Measurements from ENCODE around the gene SLC25A43.

The SLC25A43 gene

GRCh38 chrX:119421016-119421705 is 22.0 kb downstream of the SLC25A43 start:
- TF ChIP-seq TAF1 (IDR thresholded peaks at IDR 0.05; ENCODE audit: borderline replicate concordance, insufficient read depth, low read length) = no peak
- TF ChIP-seq POLR2AphosphoS5 (IDR thresholded peaks at IDR 0.05; ENCODE audit: low read depth, low read length) = no peak
- no peak for TF ChIP-seq FOXP2 (optimal IDR thresholded peaks at IDR 0.05; ENCODE audit: borderline replicate concordance, extremely low read depth, extremely low read length, insufficient read depth)
- TF ChIP-seq SIN3A (IDR thresholded peaks at IDR 0.05; ENCODE audit: borderline replicate concordance, insufficient read depth, low read length) = no peak
- TF ChIP-seq REST (IDR thresholded peaks at IDR 0.05; ENCODE audit: insufficient read depth in 1 of 2, low read depth in 2 of 2, low read length in 2 of 2) = no peak

- TF ChIP-seq POLR2AphosphoS5 (IDR thresholded peaks at IDR 0.05; ENCODE audit: low read depth, low read length) = no peak
- no peak for TF ChIP-seq SIN3A (IDR thresholded peaks at IDR 0.05; ENCODE audit: borderline replicate concordance, insufficient read depth, low read length)
- TF ChIP-seq TAF1 (IDR thresholded peaks at IDR 0.05; ENCODE audit: borderline replicate concordance, insufficient read depth, low read length) = no peak
- TF ChIP-seq REST (IDR thresholded peaks at IDR 0.05; ENCODE audit: insufficient read depth in 1 of 2, low read depth in 2 of 2, low read length in 2 of 2) = no peak
- no peak for TF ChIP-seq FOXP2 (optimal IDR thresholded peaks at IDR 0.05; ENCODE audit: borderline replicate concordance, extremely low read depth, extremely low read length, insufficient read depth)
Observed at GRCh38 chrX:119423631-119424030, 24.5 kb downstream of the SLC25A43 start.

GRCh38 chrX:119424999-119425398 is 25.9 kb downstream of the SLC25A43 start:
- no peak for TF ChIP-seq SIN3A (IDR thresholded peaks at IDR 0.05; ENCODE audit: borderline replicate concordance, insufficient read depth, low read length)
- no peak for TF ChIP-seq TAF1 (IDR thresholded peaks at IDR 0.05; ENCODE audit: borderline replicate concordance, insufficient read depth, low read length)
- TF ChIP-seq POLR2AphosphoS5 (IDR thresholded peaks at IDR 0.05; ENCODE audit: low read depth, low read length) = no peak
- no peak for TF ChIP-seq FOXP2 (optimal IDR thresholded peaks at IDR 0.05; ENCODE audit: borderline replicate concordance, extremely low read depth, extremely low read length, insufficient read depth)
- no peak for TF ChIP-seq REST (IDR thresholded peaks at IDR 0.05; ENCODE audit: insufficient read depth in 1 of 2, low read depth in 2 of 2, low read length in 2 of 2)

- TF ChIP-seq SIN3A (IDR thresholded peaks at IDR 0.05; ENCODE audit: borderline replicate concordance, insufficient read depth, low read length) = no peak
- TF ChIP-seq TAF1 (IDR thresholded peaks at IDR 0.05; ENCODE audit: borderline replicate concordance, insufficient read depth, low read length) = no peak
- TF ChIP-seq FOXP2 (optimal IDR thresholded peaks at IDR 0.05; ENCODE audit: borderline replicate concordance, extremely low read depth, extremely low read length, insufficient read depth) = no peak
- no peak for TF ChIP-seq POLR2AphosphoS5 (IDR thresholded peaks at IDR 0.05; ENCODE audit: low read depth, low read length)
- no peak for TF ChIP-seq REST (IDR thresholded peaks at IDR 0.05; ENCODE audit: insufficient read depth in 1 of 2, low read depth in 2 of 2, low read length in 2 of 2)
Observed at GRCh38 chrX:119427024-119427794, 28.1 kb downstream of the SLC25A43 start.
